Activated T-cell treated with anti-CD3 and anti-CD28 coated beads, Interleukin-2, amount 50 U/mL, for 4 hours (primary cell): ENCODE data around the gene INHA. TPM values are rescaled to one million over a fixed set of nuclear protein-coding genes. Genes with fewer than 3 reads are reported as not detected.

Source experiments
- ATAC-seq, 2 donors: fragments of 200-7000 bp; cut with Tn5 transposase; one replicate each; pipeline ENCODE4 v1.10.0; 2021
- DNase-seq: peaks from one replicate; pipeline ENCODE4 v3.0.0-alpha.2; 2020
- H3K27me3 Mint-ChIP-seq: one replicate; pipeline ENCODE4 v1.8.0; 2021; ENCODE audit warnings: low read depth, mixed read lengths
- H3K36me3 Mint-ChIP-seq: one replicate; pipeline ENCODE4 v1.8.0; 2022; ENCODE audit warnings: mixed read lengths; ENCODE audit not compliant: insufficient read depth
- H3K4me1 Mint-ChIP-seq: one replicate; pipeline ENCODE4 v1.8.0; 2021; ENCODE audit warnings: low read depth, mixed read lengths
- H3K4me3 Mint-ChIP-seq: one replicate; pipeline ENCODE4 v1.8.0; 2021; ENCODE audit warnings: mild to moderate bottlenecking, moderate library complexity, mixed read lengths
- H3K9me3 Mint-ChIP-seq: one replicate; pipeline ENCODE4 v1.8.0; 2021; ENCODE audit warnings: mixed read lengths
- total RNA-seq, 3 donors: library from RNA; stranded (reverse); gene quantifications; one replicate each; pipeline ENCODE4 v1.2.1, GENCODE V29; 2021

Gene INHA
- total RNA-seq, 3 donors from 2014 or later: not detected

DNA sequence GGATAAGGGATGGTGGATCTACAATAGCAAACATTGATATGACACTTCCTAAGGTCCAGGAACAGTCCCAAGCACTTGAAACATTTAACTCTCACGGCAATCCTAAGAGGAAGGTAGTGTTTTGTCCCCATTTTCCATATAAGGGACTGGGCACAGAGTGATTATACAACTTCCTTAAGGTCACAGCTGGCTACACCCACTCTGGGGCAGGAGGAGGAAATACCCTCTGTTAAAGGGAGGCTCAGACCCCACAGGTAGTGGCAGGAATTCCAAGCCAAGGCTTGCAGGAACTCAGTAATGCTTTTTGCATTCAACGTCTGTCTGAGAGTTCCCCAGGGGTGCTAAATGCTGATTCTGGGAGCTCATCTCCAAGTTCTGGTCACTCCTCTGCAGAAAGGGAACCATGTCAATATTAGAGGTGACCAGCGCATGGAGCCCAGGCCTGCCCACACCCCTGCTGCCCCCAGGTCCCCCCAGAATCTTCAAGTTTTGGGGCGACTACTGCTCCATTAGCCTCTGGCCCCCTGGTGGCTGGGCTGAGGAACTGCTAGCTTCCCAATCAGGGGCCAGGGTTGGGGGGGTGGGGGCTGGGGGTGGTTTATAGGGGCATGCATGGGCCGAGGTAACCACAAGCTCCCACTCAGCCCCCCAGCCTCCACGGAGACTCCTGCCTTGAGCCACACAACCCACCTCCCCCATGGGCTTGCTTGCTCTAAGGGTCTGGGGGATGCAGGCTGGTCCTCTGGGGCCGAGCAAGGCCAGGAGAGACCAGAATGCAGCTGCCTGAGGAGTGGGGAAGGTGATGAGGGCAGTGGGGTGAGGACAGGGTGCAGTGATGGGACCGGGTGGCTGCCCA lies 11.8 kb upstream of the INHA start:
- ATAC-seq (peak; percentile 43 to 52), DNase-seq (no peak)
- no peak overlapping the region for H3K4me3 Mint-ChIP-seq
- H3K4me1 Mint-ChIP-seq: no peaks in the 10 kb centered on the region
- H3K27me3 Mint-ChIP-seq: peaks cover 20% of the 10 kb centered on the region
- H3K9me3 Mint-ChIP-seq: no peaks in the 10 kb centered on the region
- no peaks in the 10 kb centered on the region for H3K36me3 Mint-ChIP-seq

DNA sequence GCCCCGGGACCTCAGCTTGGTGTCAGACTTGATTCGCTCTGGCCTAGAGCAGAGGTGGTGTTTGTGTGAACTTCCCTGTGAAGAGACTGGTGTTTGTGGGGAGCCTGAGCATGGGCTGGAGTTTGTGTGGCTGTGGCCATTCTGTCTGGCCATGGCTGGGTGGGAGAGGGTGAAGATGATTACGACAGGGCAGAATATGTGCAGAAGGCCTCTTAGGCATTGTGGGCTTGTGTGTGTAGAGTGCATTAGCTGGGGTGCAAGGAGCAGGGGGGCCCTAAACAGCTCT lies 11.3 kb upstream of the INHA start:
- ATAC-seq (no peak), DNase-seq (no peak)
- Mint-ChIP-seq H3K36me3 (no peaks in the 10 kb centered on the region), H3K9me3 (no peaks in the 10 kb centered on the region), H3K27me3 (peaks cover 20% of the 10 kb centered on the region), H3K4me3 (no peak overlapping the region), H3K4me1 (no peaks in the 10 kb centered on the region)

DNA sequence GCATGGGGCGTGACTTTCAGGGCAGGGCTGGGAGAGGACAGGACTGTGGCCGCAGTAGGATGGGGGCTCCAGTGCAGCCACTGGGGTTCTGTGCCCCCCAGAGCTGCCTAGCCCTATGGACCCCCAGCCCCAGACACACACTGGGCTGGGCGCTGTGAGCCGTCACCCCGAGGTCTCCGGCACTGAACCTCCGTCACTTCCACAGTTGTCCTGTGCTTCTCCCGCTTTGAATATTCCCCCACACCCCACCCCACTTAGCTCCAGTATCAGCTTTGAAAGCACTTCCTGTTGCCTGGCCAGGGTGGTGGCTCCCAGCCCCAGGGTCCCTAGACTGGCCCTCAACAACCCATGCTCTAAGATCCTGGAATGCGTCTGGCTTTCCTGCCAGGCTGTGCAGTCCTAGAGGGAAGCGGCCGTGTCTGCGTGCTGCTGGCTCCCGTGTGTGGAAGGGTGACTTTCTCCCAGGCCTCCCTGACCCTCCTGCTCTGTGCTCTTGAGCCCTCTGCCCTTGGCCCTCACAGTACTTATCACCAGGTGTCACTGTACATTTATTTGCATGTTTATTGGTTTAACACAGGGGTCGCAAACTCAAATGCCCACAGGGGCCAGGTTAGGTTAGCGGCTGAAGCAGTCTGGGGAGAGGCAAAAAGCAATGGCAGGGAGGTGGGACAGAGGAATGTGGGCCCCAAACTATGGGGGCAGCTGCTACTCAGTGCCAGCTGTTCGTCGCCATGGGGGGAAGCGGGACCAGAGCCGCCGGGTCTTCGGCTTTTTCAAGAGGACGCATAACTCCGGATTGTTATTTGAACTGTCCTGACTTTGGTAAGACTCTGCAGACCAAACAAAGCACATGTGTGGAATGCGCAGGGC lies 10.7 kb upstream of the INHA start:
- DNase-seq: no peak
- ATAC-seq: no peak
- H3K4me3 Mint-ChIP-seq: no peak overlapping the region
- H3K27me3 Mint-ChIP-seq: peaks cover 23% of the 10 kb centered on the region
- no peaks in the 10 kb centered on the region for H3K9me3 Mint-ChIP-seq
- no peaks in the 10 kb centered on the region for H3K36me3 Mint-ChIP-seq
- H3K4me1 Mint-ChIP-seq: no peaks in the 10 kb centered on the region

DNA sequence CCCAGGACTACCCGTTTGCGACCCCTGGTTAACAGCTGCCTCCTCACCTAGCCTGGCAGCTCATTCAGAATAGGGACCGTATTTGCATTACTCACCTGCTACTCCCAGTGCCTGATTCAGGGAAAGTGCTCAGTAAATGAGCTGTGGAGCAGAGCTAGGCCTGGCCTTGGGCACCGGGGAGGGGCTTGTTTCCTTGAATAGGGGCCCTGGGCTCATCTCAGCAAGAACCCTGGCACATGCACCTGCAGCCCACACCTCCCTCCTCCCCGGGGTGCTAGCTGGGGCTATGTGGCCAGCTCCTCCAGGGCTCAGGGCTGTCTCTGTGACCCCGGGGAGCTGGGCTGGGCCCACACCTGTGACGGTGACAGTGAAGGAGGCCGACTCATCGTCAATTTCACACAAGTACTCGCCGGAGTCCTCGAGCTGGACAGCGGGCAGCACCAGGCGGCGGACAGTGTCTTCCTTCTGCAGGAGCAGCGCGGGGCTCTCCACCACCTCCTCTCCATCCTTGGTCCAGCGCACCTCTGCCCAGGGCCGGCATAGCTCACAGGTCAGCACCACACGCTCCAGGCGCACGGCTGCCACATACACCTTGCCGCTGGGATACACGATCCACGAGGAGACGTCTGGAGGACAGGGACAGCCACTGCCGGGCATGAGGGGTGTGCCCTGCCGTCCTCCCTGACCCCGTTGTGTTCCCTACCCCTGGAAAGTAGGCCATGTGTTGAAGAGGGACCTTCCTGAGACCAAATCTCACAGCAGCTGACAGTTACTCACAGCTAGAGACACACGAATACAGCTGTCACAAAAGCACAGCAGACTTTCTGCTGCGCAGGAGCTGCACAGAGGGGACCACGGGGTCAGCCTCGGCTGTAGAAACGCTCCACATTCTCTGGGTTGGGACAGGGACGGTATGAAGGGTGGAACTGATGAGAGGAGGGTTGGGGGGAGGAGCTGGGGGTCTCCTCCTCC lies 9.8 kb upstream of the INHA start:
- DNase-seq (no peak), ATAC-seq (no peak)
- Mint-ChIP-seq H3K4me3 (no peak overlapping the region), H3K9me3 (no peaks in the 10 kb centered on the region), H3K36me3 (no peaks in the 10 kb centered on the region), H3K4me1 (no peaks in the 10 kb centered on the region), H3K27me3 (peaks cover 20% of the 10 kb centered on the region)

DNA sequence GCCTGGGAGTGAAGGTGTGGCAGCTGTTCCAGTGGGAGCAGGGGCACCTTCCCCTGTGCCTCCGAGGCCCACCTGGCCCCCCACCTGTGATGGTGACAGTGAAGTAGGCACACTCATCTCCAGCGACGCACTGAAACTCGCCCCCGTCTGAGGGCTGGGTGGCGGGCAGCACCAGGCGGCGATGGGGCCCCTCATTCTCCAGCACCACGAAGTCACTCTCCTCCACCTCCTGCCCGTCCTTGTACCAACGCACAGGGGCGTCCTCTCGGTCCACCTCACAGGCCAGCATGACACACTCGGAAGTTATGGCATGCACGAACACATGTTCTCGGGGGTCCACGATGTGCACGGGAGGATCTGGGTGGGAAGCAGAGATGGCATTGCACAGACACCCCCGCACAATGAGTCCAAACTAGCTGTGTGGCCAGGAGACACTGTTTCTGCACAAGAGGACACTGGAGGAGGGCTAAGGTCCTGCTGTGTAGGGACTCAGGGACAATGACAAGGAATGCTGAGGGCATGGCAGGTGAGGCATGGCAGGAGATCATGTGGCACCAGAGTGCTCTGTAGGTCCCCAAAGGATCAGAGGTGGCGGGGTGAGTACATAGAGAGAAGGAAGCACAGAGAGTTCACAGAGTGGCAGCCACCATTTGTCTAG lies 8.7 kb upstream of the INHA start:
- peaks cover 25% of the 10 kb centered on the region for H3K27me3 Mint-ChIP-seq
- DNase-seq (no peak), ATAC-seq (no peak)
- no peaks in the 10 kb centered on the region for H3K4me1 Mint-ChIP-seq
- no peaks in the 10 kb centered on the region for H3K9me3 Mint-ChIP-seq
- H3K4me3 Mint-ChIP-seq: no peak overlapping the region
- H3K36me3 Mint-ChIP-seq: no peaks in the 10 kb centered on the region

DNA sequence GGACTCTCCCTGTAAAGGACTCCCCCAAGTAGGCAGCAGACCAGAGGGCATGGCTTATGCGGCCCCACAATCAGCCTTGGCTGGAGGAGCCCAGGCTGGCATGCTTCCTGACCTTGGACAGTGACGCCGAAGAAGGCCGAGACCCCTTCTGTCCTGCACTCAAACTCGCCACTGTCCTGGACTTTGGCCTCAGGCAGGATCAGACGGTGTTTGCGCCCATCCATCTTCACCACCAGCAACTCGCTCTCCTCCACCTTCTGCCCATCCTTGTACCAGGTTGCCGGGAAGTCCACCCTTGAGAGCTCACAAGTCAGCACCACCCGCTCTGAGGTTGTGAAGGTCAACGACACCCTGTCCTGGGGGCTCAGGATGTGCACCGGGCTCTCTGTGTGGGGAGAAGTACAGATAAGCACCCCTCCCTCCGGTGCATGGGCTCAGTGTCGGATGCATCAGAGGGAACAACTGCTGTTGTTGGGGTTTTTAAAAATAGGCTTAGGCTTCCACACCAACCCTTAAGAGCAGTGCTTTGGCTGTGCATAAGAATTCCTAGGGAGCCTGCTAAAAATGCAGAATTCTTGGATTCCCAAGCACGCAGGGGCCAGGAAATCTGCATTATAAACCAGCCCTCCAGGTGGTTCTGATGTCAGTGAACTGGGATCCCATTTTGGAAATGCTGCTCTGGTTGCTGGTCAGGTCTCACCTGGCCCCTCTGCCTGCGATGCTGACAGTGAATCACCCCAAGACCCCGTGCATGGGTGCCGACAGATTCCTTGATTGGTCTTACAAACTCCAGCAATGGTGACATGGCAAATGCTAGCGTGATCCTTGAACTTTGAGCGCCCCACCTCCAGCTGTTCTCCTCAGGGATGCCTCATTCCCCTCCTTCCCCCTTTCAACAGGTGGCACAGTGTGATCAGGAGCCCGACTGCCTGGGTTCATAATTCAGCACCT lies 6.7 kb upstream of the INHA start:
- H3K27me3 Mint-ChIP-seq: peaks cover 39% of the 10 kb centered on the region
- no peaks in the 10 kb centered on the region for H3K36me3 Mint-ChIP-seq

DNA sequence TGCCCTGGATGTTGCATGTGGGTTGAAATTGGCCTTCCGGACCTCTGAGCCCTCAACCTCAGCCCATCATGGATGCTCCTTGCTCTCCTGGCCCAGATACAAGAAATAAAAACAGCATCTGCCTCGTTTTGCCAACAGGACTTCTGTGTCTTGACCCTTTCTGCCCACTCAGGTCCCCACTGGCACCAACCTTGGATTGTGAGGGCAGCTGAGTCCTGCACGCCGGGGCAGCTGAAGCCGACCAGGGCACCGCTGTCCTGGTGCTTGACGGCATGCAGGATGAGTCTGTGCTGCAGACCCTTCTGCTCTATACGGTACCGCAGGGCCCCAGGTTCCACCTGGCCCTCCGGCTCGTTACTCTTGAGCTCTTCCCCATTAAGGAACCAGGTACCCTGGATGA lies 5.5 kb upstream of the INHA start:
- DNase-seq (no peak), ATAC-seq (no peak)
- H3K27me3 Mint-ChIP-seq: peaks cover 36% of the 10 kb centered on the region
- no peaks in the 10 kb centered on the region for H3K9me3 Mint-ChIP-seq
- no peak overlapping the region for H3K4me3 Mint-ChIP-seq
- no peaks in the 10 kb centered on the region for H3K4me1 Mint-ChIP-seq
- H3K36me3 Mint-ChIP-seq: no peaks in the 10 kb centered on the region

More for the DNA sequence above, 6.7 kb upstream of the INHA start:
- no peak overlapping the region for H3K4me3 Mint-ChIP-seq
- no peaks in the 10 kb centered on the region for H3K4me1 Mint-ChIP-seq
- ATAC-seq (no peak), DNase-seq (no peak)
- H3K9me3 Mint-ChIP-seq: no peaks in the 10 kb centered on the region

DNA sequence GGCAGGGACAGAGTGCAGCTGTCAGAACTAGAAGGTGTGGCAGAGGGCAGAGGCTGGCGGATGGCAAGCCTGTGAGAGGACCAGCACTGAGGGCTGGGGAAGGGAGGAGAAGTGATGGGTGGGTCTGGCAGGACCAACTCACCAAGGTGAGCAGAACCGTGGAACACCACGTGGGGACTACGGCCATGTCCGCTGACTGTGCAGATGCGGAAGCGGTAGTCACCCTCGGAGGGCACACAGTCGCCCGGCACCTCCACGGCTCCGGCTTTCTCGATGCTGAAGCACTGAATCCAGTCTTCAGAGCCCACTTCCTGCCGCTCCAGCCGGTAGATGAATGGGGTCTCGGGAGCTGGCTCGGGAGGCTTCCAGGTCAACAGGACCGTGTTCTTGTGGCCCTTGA lies 5.0 kb upstream of the INHA start:
- Mint-ChIP-seq H3K9me3 (no peaks in the 10 kb centered on the region), H3K27me3 (peaks cover 41% of the 10 kb centered on the region), H3K36me3 (no peaks in the 10 kb centered on the region), H3K4me3 (no peak overlapping the region), H3K4me1 (no peaks in the 10 kb centered on the region)
- DNase-seq (no peak), ATAC-seq (no peak)

DNA sequence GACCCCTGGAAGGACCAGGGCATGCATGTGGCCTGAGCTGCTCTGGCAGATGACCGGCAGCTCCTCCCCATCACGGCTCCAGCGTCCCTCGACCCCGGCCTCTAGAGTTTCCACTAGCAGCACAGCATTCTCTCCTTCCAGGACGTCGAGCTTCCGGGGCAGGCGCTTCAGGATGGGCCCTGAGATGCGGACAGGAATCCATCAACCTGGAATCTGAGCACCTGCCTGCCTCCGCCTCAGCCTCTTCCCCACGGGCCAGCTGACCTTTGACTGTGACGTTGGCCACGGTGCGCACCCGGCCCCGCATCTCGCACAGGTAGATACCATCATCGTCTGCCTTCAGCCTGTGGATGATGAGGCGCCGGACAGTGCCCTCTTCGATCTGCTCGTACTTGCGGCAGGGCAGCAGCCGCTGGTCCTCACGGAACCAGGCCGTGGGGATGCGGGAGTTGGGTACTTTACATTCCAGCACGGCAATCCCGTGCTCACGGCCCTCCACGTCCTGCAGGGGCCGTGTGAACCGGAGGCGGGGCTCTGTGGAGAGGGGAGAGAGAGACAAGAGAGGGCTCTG lies 4.2 kb upstream of the INHA start:
- Mint-ChIP-seq H3K9me3 (no peaks in the 10 kb centered on the region), H3K27me3 (peaks cover 42% of the 10 kb centered on the region), H3K36me3 (no peaks in the 10 kb centered on the region), H3K4me3 (no peak overlapping the region), H3K4me1 (no peaks in the 10 kb centered on the region)
- ATAC-seq: no peak
- no peak for DNase-seq

DNA sequence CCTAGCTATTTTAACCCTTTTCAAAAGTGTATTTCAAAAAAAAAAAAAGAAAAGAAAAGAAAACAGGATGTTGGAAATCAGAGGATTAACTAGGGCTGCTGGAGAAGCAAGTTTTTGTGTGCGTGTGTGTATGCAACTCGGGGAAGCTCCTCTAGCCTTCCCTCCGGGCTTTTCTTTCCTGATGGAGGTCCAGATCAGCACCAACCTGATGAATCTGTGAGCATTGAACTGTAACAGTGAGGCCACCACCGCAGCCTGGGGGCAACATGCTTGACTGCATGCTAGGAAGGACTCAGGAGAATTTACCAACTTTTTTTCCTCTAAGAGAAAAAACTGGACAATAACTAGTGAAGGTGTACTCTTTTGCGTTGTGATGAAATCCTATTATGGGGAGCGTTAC lies 3.1 kb upstream of the INHA start:
- no peaks in the 10 kb centered on the region for H3K4me1 Mint-ChIP-seq
- ATAC-seq: no peak
- no peaks in the 10 kb centered on the region for H3K9me3 Mint-ChIP-seq
- H3K4me3 Mint-ChIP-seq: no peak overlapping the region
- peaks cover 49% of the 10 kb centered on the region for H3K27me3 Mint-ChIP-seq
- no peak for DNase-seq
- H3K36me3 Mint-ChIP-seq: no peaks in the 10 kb centered on the region

DNA sequence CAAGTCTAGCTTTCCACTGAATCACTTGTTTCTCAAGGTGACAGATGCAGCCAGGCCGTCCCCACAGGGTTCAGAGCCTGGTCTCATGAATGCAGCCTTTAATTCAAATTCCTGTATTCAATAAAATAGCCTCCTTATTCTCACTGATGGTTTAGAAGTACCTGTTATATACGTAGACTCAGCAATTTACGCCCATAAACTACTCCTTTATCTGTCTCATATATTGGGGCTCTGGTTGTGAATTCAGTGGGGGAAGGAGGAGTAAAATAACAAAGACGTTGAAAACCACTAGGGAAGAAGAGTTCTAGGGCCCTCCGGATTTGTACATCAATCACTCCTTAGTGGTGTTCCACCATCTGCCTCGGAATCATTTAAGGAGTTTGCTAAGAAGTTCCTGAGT lies 2.5 kb upstream of the INHA start:
- ATAC-seq (no peak), DNase-seq (no peak)
- Mint-ChIP-seq H3K4me1 (no peaks in the 10 kb centered on the region), H3K4me3 (peak overlapping the region; percentile 58), H3K27me3 (peaks cover 45% of the 10 kb centered on the region), H3K36me3 (no peaks in the 10 kb centered on the region), H3K9me3 (no peaks in the 10 kb centered on the region)

DNA sequence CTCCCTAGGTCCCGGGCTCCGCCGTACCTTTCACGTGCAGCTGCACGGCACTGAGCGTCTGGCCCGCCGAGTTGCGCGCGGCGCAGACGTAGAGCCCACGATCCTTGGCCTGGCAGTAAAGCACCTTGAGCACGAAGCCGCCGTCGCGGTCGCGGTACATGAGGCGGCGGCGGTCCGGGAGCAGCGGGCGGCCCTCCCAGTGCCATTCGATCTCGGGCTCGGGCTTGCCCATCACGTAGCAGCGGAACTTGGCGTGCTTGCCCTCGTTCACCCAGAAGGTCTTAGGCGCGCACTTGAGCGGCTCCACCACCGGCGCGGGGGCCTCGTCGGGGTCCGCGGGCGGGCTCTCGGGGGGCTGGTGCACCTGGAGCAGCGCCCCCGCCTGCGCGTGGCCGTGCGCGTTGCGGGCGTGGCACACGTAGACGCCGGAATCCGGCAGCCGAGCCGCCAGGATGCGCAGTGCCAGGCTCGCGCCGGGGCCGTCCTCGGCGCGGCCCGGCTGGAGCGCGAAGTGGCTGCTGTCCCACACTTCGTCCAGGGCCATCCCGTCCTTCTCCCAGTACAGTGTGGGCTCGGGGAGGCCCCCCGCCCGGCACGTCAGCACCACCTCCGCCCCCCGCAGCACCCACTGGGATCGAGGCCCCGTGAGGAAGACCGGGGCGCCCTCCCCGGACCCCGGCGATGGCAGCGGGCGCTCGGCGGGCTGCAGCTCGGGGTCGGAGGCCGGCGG lies 1.8 kb upstream of the INHA start:
- Mint-ChIP-seq H3K4me3 (peak overlapping the region; percentile 58), H3K4me1 (no peaks in the 10 kb centered on the region), H3K9me3 (no peaks in the 10 kb centered on the region), H3K27me3 (peaks cover 51% of the 10 kb centered on the region), H3K36me3 (no peaks in the 10 kb centered on the region)
- no peak for DNase-seq
- ATAC-seq: peak; percentile 47 to 69
